K562 (cell line): ENCODE data around the gene DPYSL4. TPM values are rescaled to one million over a fixed set of nuclear protein-coding genes. Genes with fewer than 3 reads are reported as not detected.

ENCODE experiments used
- ATAC-seq: fragments of 200-7000 bp; cut with Tn5 transposase; 3 replicates; pipeline ENCODE4 v1.9.1; 2020; ENCODE audit warnings: moderate library complexity
- BruUV-seq: library from RNA; stranded (reverse); fragments of 400-500 nt; replicated peaks from 2 replicates; lab custom pipeline; 2021; lab: Mats Ljungman, UMichigan
- CTCF ChIA-PET: fragments of 300-600 bp; formaldehyde crosslinking; extraction: SDS; loops from one replicate; lab custom pipeline; 2021; ENCODE audit warnings: low intra/inter-chr PET ratio; lab: Yijun Ruan, JAX
- POLR2A ChIA-PET: fragments of 300-600, 350-650 bp; sonication (Branson Sonifier 250); formaldehyde crosslinking; extraction: SDS; loops from one replicate; lab custom pipeline; 2021; ENCODE audit warnings: antibody characterized with exemption, inconsistent platforms; lab: Yijun Ruan, JAX
- DNase-seq, 4 experiments: peaks; one replicate each; pipeline versions ENCODE4 v3.0.0 to v3.0.0-alpha.2; 2011 to 2018; ENCODE audit warnings: low spot score in 3 of 4, mixed read lengths in 3 of 4; ENCODE audit errors: extremely low read depth in 1 of 4
- FAIRE-seq: peaks from 2 replicates; lab custom pipeline; 2011; peaks lifted over from hg19 to GRCh38; lab: Jason Lieb, UNC
- H2AFZ ChIP-seq: 2 replicates; pipeline ENCODE4 v1.6.0; 2011; ENCODE audit warnings: low read depth, low read length, control low read depth, inconsistent platforms
- H3K27ac ChIP-seq: fragments of 200-600 bp; 3 replicates; pipeline ENCODE4 v1.8.0; 2011; ENCODE audit warnings: low read depth, mild to moderate bottlenecking, control low read depth, inconsistent platforms, low read length, moderate library complexity, mixed read lengths; ENCODE audit errors: extremely low read depth
- H3K27me3 ChIP-seq, 2 experiments: fragments of 300-600 bp in 1 of 2; 2 replicates in 1 of 2; 3 replicates in 1 of 2; pipeline versions ENCODE4 v1.6.0 to v1.8.0; 2011; ENCODE audit warnings: inconsistent platforms in 2 of 2, low read length in 2 of 2, mild to moderate bottlenecking in 1 of 2, mixed read lengths in 1 of 2, moderate library complexity in 1 of 2; ENCODE audit not compliant: control insufficient read depth in 2 of 2, insufficient read depth in 2 of 2
- H3K36me3 ChIP-seq: fragments of 300-600 bp; 3 replicates; pipeline ENCODE4 v1.8.0; 2011; ENCODE audit warnings: mild to moderate bottlenecking, low read length, inconsistent platforms; ENCODE audit not compliant: control insufficient read depth, insufficient read depth
- H3K4me1 ChIP-seq, 2 experiments: fragments of 200-600 bp in 1 of 2; replicated peaks in 1 of 2; 2 replicates in 1 of 2; 3 replicates in 1 of 2; pipeline versions ENCODE4 v1.5.1 to v1.8.0; 2011; ENCODE audit warnings: inconsistent platforms in 2 of 2, low read length in 2 of 2, mild to moderate bottlenecking in 1 of 2, mixed read lengths in 1 of 2, moderate library complexity in 1 of 2; ENCODE audit not compliant: control insufficient read depth in 2 of 2, insufficient read depth in 2 of 2
- H3K4me2 ChIP-seq: 2 replicates; pipeline ENCODE4 v1.6.1; 2011; ENCODE audit warnings: low read length, control low read depth, inconsistent platforms, mixed read lengths; ENCODE audit not compliant: insufficient read depth
- H3K4me3 ChIP-seq: fragments of 200-600 bp; sonication (generic), shearing (Covaris generic); 2 replicates; pipeline ENCODE4 v1.5.1; 2016; ENCODE audit warnings: control low read depth, inconsistent platforms
- H3K79me2 ChIP-seq: fragments of 200-600 bp; 3 replicates; pipeline ENCODE4 v1.8.0; 2011; ENCODE audit warnings: low read length, inconsistent platforms; ENCODE audit not compliant: control insufficient read depth, insufficient read depth
- H3K9ac ChIP-seq, 2 experiments: 2 replicates each; pipeline versions ENCODE4 v1.6.0 to v1.6.1; 2011; ENCODE audit warnings: low read depth in 2 of 2, low read length in 2 of 2, control low read depth in 1 of 2, inconsistent platforms in 1 of 2, mild to moderate bottlenecking in 1 of 2, mixed read lengths in 1 of 2; ENCODE audit not compliant: insufficient read depth in 1 of 2
- H3K9me1 ChIP-seq: one replicate; pipeline ENCODE4 v1.6.0; 2011; ENCODE audit warnings: inconsistent platforms, mild to moderate bottlenecking, low read length, moderate library complexity; ENCODE audit not compliant: control insufficient read depth, insufficient read depth
- H3K9me3 ChIP-seq: replicated peaks from 2 replicates; pipeline ENCODE4 v1.5.1; 2011; ENCODE audit warnings: low read depth, low read length, inconsistent platforms; ENCODE audit not compliant: control insufficient read depth, insufficient read depth
- H4K20me1 ChIP-seq: replicated peaks from 2 replicates; pipeline ENCODE4 v1.6.1; 2011; ENCODE audit warnings: low read length, inconsistent platforms, mixed read lengths; ENCODE audit not compliant: control insufficient read depth, insufficient read depth
- ATF2 ChIP-seq: sonication (generic); formaldehyde crosslinking; IDR thresholded peaks from 2 replicates; pipeline ENCODE4 v1.8.1; 2022; ENCODE audit warnings: missing genetic modification reagents
- BRF1 ChIP-seq: IDR thresholded peaks from 3 replicates; pipeline ENCODE4 v1.6.1; 2011; ENCODE audit warnings: borderline replicate concordance, mild to moderate bottlenecking; ENCODE audit not compliant: insufficient read length; ENCODE audit errors: extremely low read depth
- CTCFL ChIP-seq: IDR thresholded peaks from 2 replicates; pipeline ENCODE4 v1.6.1; 2011; ENCODE audit warnings: borderline replicate concordance, low read depth, mild to moderate bottlenecking, moderate library complexity, low read length; ENCODE audit not compliant: insufficient read depth, poor library complexity, severe bottlenecking
- GABPA ChIP-seq: fragments of 200-800 bp; sonication (Bioruptor generic); conservative IDR thresholded peaks from 2 replicates; pipeline ENCODE4 v1.6.1; 2016; ENCODE audit warnings: low read depth, missing genetic modification characterization, missing compliant biosample characterization
- KDM1A ChIP-seq, 2 experiments: fragments of 450-650 bp; IDR thresholded peaks; 2 replicates each; pipeline ENCODE4 v1.6.1; 2016; ENCODE audit warnings: mild to moderate bottlenecking in 2 of 2
- MYBL2 ChIP-seq, 2 experiments: fragments of 450-650 bp in 1 of 2; sonication (generic) in 1 of 2; formaldehyde crosslinking in 1 of 2; IDR thresholded peaks; 2 replicates each; pipeline versions ENCODE4 v1.6.1 to v1.8.1; 2017 to 2022; ENCODE audit warnings: borderline replicate concordance in 1 of 2, inconsistent platforms in 1 of 2, low read depth in 1 of 2, mild to moderate bottlenecking in 1 of 2, missing genetic modification reagents in 1 of 2, moderate library complexity in 1 of 2
- NFIX ChIP-seq: fragments of 250-450 bp; sonication (Bioruptor Pico); IDR thresholded peaks from 2 replicates; pipeline ENCODE4 v1.4.0; 2020; ENCODE audit warnings: low read depth, mild to moderate bottlenecking, moderate library complexity
- SMARCA4 ChIP-seq: fragments of 450-650 bp; IDR thresholded peaks from 2 replicates; pipeline ENCODE4 v1.6.1; 2016
- SRSF9 ChIP-seq: fragments of 200-400 bp; formaldehyde crosslinking; IDR thresholded peaks from 2 replicates; pipeline ENCODE4 v1.6.1; 2017; ENCODE audit warnings: low read depth, low read length, borderline replicate concordance
- ZNF589 ChIP-seq: fragments of 200-800 bp; sonication (Bioruptor generic); IDR thresholded peaks from 2 replicates; pipeline ENCODE4 v1.6.1; 2016; ENCODE audit warnings: low read depth, missing genetic modification characterization, missing compliant biosample characterization
- WGBS: fragments of 100-300 bp; shearing (Covaris generic); methylation state at CpG from one replicate; pipeline ENCODE4 v1.1.6; 2016; ENCODE audit warnings: low coverage, mixed read lengths; ENCODE audit not compliant: insufficient coverage; ENCODE audit errors: missing lambda C conversion rate; 5-methylcytosine and 5-hydroxymethylcytosine counted together
- in situ Hi-C: fragments of 300-500 bp; cut with MboI; formaldehyde crosslinking; loops from 4 replicates; pipeline ENCODE4 v1.15.0; 2018; ENCODE audit warnings: inconsistent platforms, mixed read lengths
- intact Hi-C: fragments of 100-400 bp; cut with micrococcal nuclease; formaldehyde crosslinking; loops from 2 replicates; pipeline ENCODE4 v1.14.2; 2022
- polyA plus RNA-seq, 8 experiments: library from polyadenylated mRNA; depleted of rRNA in 4 of 8; stranded (reverse) in 5 of 8; unstranded in 3 of 8; fragments of >200 nt; fragmentation: Nextera tagmentation in 2 of 8; fragmentation: Illumina TruSeq in 1 of 8; extraction: Ambion mirVana in 2 of 8; extraction: Trizol in 1 of 8; gene quantifications; 2 replicates each; pipeline versions ENCODE4 v1.2.1 to v1.2.3, GENCODE V29; 2011 to 2014; ENCODE audit warnings: inconsistent platforms in 1 of 8, missing spikeins in 1 of 8
- total RNA-seq, 7 experiments: library from RNA; depleted of rRNA in 6 of 7; stranded (reverse); fragments of >200 nt in 6 of 7; fragmentation: Illumina TruSeq in 2 of 7; extraction: Trizol in 2 of 7; gene quantifications; 2 replicates each; pipeline versions ENCODE4 v1.2.1 to v1.2.3, GENCODE V29; 2011 to 2021; ENCODE audit warnings: low replicate concordance in 1 of 7
- TF ChIP-seq, protein P1 (sequence below): fragments of 450-650 bp; IDR thresholded peaks from one replicate; pipeline ENCODE4 v1.6.1; 2018; ENCODE audit warnings: mild to moderate bottlenecking, moderate library complexity; ENCODE audit not compliant: partially characterized antibody
- TF ChIP-seq, protein P2 (sequence below): fragments of 450-650 bp; IDR thresholded peaks from 2 replicates; pipeline ENCODE4 v1.6.1; 2016; ENCODE audit warnings: antibody characterized with exemption
- TF ChIP-seq, protein P3 (sequence below): sonication (generic); formaldehyde crosslinking; IDR thresholded peaks from 2 replicates; pipeline ENCODE4 v1.5.0; 2020; ENCODE audit warnings: missing genetic modification reagents

Gene DPYSL4
- total and polyA plus RNA-seq, 9 of the 15 experiments (the other 6 are each of a cell fraction or from before 2014, with no cell fraction given) = 0.03 TPM; not detected in 8

- Histone ChIP-seq H3K36me3 (no peaks in the 10 kb centered on the region), H3K9me1 (no peaks in the 10 kb centered on the region), H3K27ac (no peak overlapping the region), H2AFZ (no peak overlapping the region), H3K4me1 (peaks cover 0 to 40% of the 10 kb centered on the region in 2 experiments; a peak in 2 of 5 replicates), H3K79me2 (no peaks in the 10 kb centered on the region), H3K27me3 (peaks cover 0 to 46% of the 10 kb centered on the region in 2 experiments; a peak in 2 of 5 replicates), H3K4me2 (no peak overlapping the region), H3K9ac (no peak overlapping the region), H3K9me3 (no peaks in the 10 kb centered on the region), H4K20me1 (no peaks in the 10 kb centered on the region; the same call in 1 of the 2 replicates), H3K4me3 (no peak overlapping the region)
- no TSS peak for BruUV-seq
- 10% methylated on average over 10 of the region's 29 CpGs for WGBS
- TF ChIP-seq, protein P1, sequence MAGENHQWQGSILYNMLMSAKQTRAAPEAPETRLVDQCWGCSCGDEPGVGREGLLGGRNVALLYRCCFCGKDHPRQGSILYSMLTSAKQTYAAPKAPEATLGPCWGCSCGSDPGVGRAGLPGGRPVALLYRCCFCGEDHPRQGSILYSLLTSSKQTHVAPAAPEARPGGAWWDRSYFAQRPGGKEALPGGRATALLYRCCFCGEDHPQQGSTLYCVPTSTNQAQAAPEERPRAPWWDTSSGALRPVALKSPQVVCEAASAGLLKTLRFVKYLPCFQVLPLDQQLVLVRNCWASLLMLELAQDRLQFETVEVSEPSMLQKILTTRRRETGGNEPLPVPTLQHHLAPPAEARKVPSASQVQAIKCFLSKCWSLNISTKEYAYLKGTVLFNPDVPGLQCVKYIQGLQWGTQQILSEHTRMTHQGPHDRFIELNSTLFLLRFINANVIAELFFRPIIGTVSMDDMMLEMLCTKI = no peak
- TF ChIP-seq MYBL2 (IDR thresholded peaks at IDR 0.05; ENCODE audit: low read depth) = no peak
- no peak for TF ChIP-seq MYBL2 (CRISPR knock-in tag; IDR thresholded peaks at IDR 0.05; ENCODE audit: borderline replicate concordance)
- TF ChIP-seq BRF1 = no peak
- TF ChIP-seq SRSF9 = no peak
- no peak for TF ChIP-seq ATF2 (CRISPR knock-in tag)
- TF ChIP-seq, protein P2, sequence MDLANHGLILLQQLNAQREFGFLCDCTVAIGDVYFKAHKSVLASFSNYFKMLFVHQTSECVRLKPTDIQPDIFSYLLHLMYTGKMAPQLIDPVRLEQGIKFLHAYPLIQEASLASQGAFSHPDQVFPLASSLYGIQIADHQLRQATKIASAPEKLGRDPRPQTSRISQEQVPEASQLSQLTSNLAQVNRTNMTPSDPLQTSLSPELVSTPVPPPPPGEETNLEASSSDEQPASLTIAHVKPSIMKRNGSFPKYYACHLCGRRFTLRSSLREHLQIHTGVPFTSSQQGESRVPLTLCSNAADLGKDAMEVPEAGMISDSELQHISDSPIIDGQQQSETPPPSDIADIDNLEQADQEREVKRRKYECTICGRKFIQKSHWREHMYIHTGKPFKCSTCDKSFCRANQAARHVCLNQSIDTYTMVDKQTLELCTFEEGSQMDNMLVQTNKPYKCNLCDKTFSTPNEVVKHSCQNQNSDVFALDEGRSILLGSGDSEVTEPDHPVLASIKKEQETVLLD = no peak
- TF ChIP-seq ZNF589 = no peak
- no peak for TF ChIP-seq SMARCA4
- TF ChIP-seq, protein P3, sequence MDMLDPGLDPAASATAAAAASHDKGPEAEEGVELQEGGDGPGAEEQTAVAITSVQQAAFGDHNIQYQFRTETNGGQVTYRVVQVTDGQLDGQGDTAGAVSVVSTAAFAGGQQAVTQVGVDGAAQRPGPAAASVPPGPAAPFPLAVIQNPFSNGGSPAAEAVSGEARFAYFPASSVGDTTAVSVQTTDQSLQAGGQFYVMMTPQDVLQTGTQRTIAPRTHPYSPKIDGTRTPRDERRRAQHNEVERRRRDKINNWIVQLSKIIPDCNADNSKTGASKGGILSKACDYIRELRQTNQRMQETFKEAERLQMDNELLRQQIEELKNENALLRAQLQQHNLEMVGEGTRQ (CRISPR knock-in tag) = no peak
- no peak for TF ChIP-seq GABPA (tag)
- TF ChIP-seq KDM1A (IDR thresholded peaks at IDR 0.05) = no peak
- TF ChIP-seq NFIX (CRISPR knock-in tag) = no peak
- TF ChIP-seq CTCFL = no peak
- CTCF ChIA-PET = no interaction called here
- DNase-seq (no peak), FAIRE-seq (no peak), ATAC-seq (no peak)
- in situ Hi-C loops = loop anchor here (10.0 kb wide), 1 partner anchor 407 kb away; no protein-coding TSS in a partner anchor
- POLR2A ChIA-PET = no interaction called here
- intact Hi-C loops = no loop called here
Observed at GRCh38 chr10:132227851-132228390, 41.2 kb downstream of the DPYSL4 start.
